GM23338 (cell line): ENCODE results near the gene TUBA1B. TPM values are rescaled to one million over a fixed set of nuclear protein-coding genes. Genes with fewer than 3 reads are reported as not detected.

Experiments used
- ATAC-seq: fragments of 200-7000 bp; cut with Tn5 transposase; 3 replicates; pipeline ENCODE4 v1.9.1; 2020
- DNase-seq: peaks from one replicate; pipeline ENCODE4 v3.0.0-alpha.2; 2015; ENCODE audit warnings: low spot score
- H2AFZ ChIP-seq: fragments of 200-600 bp; sonication (generic); 2 replicates; pipeline ENCODE4 v1.8.0; 2016; ENCODE audit warnings: antibody characterized with exemption, mild to moderate bottlenecking, moderate library complexity
- H3F3A ChIP-seq: fragments of 200-600 bp; sonication (generic); replicated peaks from 2 replicates; pipeline ENCODE4 v1.8.0; 2017; ENCODE audit warnings: antibody characterized with exemption, mixed run types, low read depth
- H3K27ac ChIP-seq: fragments of 200-600 bp; sonication (generic); 2 replicates; pipeline ENCODE4 v1.6.1; 2016; ENCODE audit warnings: low read depth
- H3K27me3 ChIP-seq: fragments of 200-600 bp; sonication (generic); 2 replicates; pipeline ENCODE4 v1.8.0; 2016; ENCODE audit warnings: mild to moderate bottlenecking, mixed run types, moderate library complexity; ENCODE audit not compliant: insufficient read depth
- H3K36me3 ChIP-seq: fragments of 200-600 bp; sonication (generic); 2 replicates; pipeline ENCODE4 v1.8.0; 2016; ENCODE audit warnings: mild to moderate bottlenecking; ENCODE audit not compliant: insufficient read depth
- H3K4me1 ChIP-seq: fragments of 200-600 bp; sonication (generic); 2 replicates; pipeline ENCODE4 v1.8.0; 2016; ENCODE audit warnings: mild to moderate bottlenecking, moderate library complexity; ENCODE audit not compliant: insufficient read depth
- H3K4me2 ChIP-seq: fragments of 200-600 bp; sonication (generic); 2 replicates; pipeline ENCODE4 v1.7.1; 2017; ENCODE audit warnings: mixed run types
- H3K4me3 ChIP-seq: fragments of 200-600 bp; sonication (generic); 2 replicates; pipeline ENCODE4 v1.6.1; 2016; ENCODE audit warnings: mixed run types
- H3K79me2 ChIP-seq: fragments of 200-600 bp; sonication (generic); replicated peaks from 2 replicates; pipeline ENCODE4 v1.8.0; 2017; ENCODE audit warnings: mild to moderate bottlenecking; ENCODE audit not compliant: insufficient read depth
- H3K9me2 ChIP-seq: fragments of 200-600 bp; sonication (generic); 2 replicates; pipeline ENCODE4 v1.8.0; 2017; ENCODE audit not compliant: insufficient read depth
- H4K20me1 ChIP-seq: fragments of 200-600 bp; sonication (generic); replicated peaks from 2 replicates; pipeline ENCODE4 v1.8.0; 2017; ENCODE audit warnings: mild to moderate bottlenecking; ENCODE audit not compliant: insufficient read depth
- H3K27ac Mint-ChIP-seq: 2 replicates; pipeline ENCODE4 v1.8.0; 2020; ENCODE audit warnings: inconsistent platforms, mild to moderate bottlenecking, moderate library complexity, mixed read lengths
- H3K27me3 Mint-ChIP-seq: 3 replicates; pipeline ENCODE4 v1.8.0; 2022; ENCODE audit warnings: low read depth, mild to moderate bottlenecking, moderate library complexity, mixed read lengths, inconsistent platforms; ENCODE audit not compliant: insufficient read depth, poor library complexity
- H3K36me3 Mint-ChIP-seq: 3 replicates; pipeline ENCODE4 v1.8.0; 2021; ENCODE audit warnings: low read depth, mild to moderate bottlenecking, inconsistent platforms, moderate library complexity, mixed read lengths
- H3K4me1 Mint-ChIP-seq: 3 replicates; pipeline ENCODE4 v1.8.0; 2020; ENCODE audit warnings: mild to moderate bottlenecking, inconsistent platforms, mixed read lengths
- H3K4me3 Mint-ChIP-seq: 3 replicates; pipeline ENCODE4 v1.8.0; 2021; ENCODE audit warnings: moderate library complexity, mild to moderate bottlenecking, inconsistent platforms, mixed read lengths
- H3K9me3 Mint-ChIP-seq: 3 replicates; pipeline ENCODE4 v1.8.0; 2020; ENCODE audit warnings: moderate library complexity, mild to moderate bottlenecking, inconsistent platforms, mixed read lengths
- CREB1 ChIP-seq: fragments of 250-450 bp; sonication (Bioruptor Pico); IDR thresholded peaks from 2 replicates; pipeline ENCODE4 v1.5.0; 2020; ENCODE audit warnings: low read depth, mild to moderate bottlenecking, moderate library complexity
- ETS1 ChIP-seq: IDR thresholded peaks from 2 replicates; pipeline ENCODE4 v1.6.1; 2016; ENCODE audit warnings: antibody characterized with exemption
- EZH2 ChIP-seq: fragments of 200-600 bp; sonication (generic); IDR thresholded peaks from one replicate; pipeline ENCODE4 v1.8.0; 2017; ENCODE audit warnings: antibody characterized with exemption, mild to moderate bottlenecking, low read depth; ENCODE audit not compliant: unreplicated experiment
- EZH2phosphoT487 ChIP-seq: fragments of 200-600 bp; sonication (generic); IDR thresholded peaks from one replicate; pipeline ENCODE4 v1.8.1; 2018; ENCODE audit warnings: antibody characterized with exemption; ENCODE audit not compliant: unreplicated experiment
- JUNB ChIP-seq: IDR thresholded peaks from one replicate; pipeline ENCODE4 v1.6.1; 2016; ENCODE audit warnings: antibody characterized with exemption; ENCODE audit not compliant: unreplicated experiment
- NANOG ChIP-seq: IDR thresholded peaks from 2 replicates; pipeline ENCODE4 v1.6.1; 2016; ENCODE audit warnings: antibody characterized with exemption, borderline replicate concordance
- POLR2AphosphoS5 ChIP-seq: IDR thresholded peaks from 2 replicates; pipeline ENCODE4 v1.6.1; 2016; ENCODE audit warnings: antibody characterized with exemption, low read depth
- ZNF114 ChIP-seq: fragments of 250-450 bp; sonication (Bioruptor Pico); IDR thresholded peaks from 2 replicates; pipeline ENCODE4 v1.5.0; 2020; ENCODE audit warnings: mild to moderate bottlenecking, moderate library complexity
- ZNF331 ChIP-seq: fragments of 250-450 bp; sonication (Bioruptor Pico); IDR thresholded peaks from 2 replicates; pipeline ENCODE4 v1.5.0; 2020; ENCODE audit warnings: low read depth, mild to moderate bottlenecking, moderate library complexity
- ZNF462 ChIP-seq: fragments of 250-450 bp; sonication (Bioruptor Pico); IDR thresholded peaks from 2 replicates; pipeline ENCODE4 v1.5.0; 2020; ENCODE audit warnings: mild to moderate bottlenecking, moderate library complexity
- polyA plus RNA-seq: library from polyadenylated mRNA; unstranded; fragments of >200 nt; fragmentation: Nextera tagmentation; extraction: Ambion mirVana; gene quantifications from 2 replicates; pipeline ENCODE4 v1.2.1, GENCODE V29; 2016
- total RNA-seq: library from RNA; depleted of rRNA; stranded (reverse); fragments of >200 nt; shearing (Covaris generic); gene quantifications from 2 replicates; pipeline ENCODE4 v1.2.3, GENCODE V29; 2014
- TF ChIP-seq, protein P1 (sequence below): IDR thresholded peaks from one replicate; pipeline ENCODE4 v1.6.1; 2018; ENCODE audit warnings: antibody characterized with exemption; ENCODE audit not compliant: unreplicated experiment

Gene TUBA1B
- total and polyA plus RNA-seq, 2 experiments from 2014 or later: 1,116 to 2,718 TPM

DNA sequence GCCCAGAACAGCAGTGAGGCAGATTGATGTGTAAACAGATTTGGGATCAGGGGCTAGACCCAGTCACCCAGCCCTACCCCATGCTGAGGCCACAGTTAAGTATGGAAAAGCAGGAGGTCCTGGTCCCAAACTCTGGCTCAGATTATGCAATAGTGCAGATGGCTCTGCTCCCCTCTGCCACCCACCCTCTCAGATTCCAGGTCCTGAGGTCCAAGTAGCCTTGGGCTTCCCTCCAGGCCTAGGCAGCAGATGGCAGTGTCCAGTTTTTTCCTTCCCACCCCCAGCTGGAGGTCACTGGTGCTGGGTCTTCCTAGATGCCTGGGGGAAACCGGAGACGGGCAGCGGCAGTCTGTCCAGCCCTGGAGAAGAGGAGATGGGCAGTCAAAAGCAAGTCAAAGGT, 33.8 kb downstream of the TUBA1B start (continued):
- TF ChIP-seq, protein P1, sequence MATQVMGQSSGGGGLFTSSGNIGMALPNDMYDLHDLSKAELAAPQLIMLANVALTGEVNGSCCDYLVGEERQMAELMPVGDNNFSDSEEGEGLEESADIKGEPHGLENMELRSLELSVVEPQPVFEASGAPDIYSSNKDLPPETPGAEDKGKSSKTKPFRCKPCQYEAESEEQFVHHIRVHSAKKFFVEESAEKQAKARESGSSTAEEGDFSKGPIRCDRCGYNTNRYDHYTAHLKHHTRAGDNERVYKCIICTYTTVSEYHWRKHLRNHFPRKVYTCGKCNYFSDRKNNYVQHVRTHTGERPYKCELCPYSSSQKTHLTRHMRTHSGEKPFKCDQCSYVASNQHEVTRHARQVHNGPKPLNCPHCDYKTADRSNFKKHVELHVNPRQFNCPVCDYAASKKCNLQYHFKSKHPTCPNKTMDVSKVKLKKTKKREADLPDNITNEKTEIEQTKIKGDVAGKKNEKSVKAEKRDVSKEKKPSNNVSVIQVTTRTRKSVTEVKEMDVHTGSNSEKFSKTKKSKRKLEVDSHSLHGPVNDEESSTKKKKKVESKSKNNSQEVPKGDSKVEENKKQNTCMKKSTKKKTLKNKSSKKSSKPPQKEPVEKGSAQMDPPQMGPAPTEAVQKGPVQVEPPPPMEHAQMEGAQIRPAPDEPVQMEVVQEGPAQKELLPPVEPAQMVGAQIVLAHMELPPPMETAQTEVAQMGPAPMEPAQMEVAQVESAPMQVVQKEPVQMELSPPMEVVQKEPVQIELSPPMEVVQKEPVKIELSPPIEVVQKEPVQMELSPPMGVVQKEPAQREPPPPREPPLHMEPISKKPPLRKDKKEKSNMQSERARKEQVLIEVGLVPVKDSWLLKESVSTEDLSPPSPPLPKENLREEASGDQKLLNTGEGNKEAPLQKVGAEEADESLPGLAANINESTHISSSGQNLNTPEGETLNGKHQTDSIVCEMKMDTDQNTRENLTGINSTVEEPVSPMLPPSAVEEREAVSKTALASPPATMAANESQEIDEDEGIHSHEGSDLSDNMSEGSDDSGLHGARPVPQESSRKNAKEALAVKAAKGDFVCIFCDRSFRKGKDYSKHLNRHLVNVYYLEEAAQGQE: no peak
- TF ChIP-seq JUNB: no peak
- no peak for TF ChIP-seq ZNF114
- TF ChIP-seq CREB1 (CRISPR knock-in tag): no peak
- no peak for TF ChIP-seq POLR2AphosphoS5
- TF ChIP-seq NANOG: no peak
- no peak for TF ChIP-seq EZH2phosphoT487

GRCh38 chr12:49094975-49095365, 36.2 kb downstream of the TUBA1B start:
- peaks cover 11% of the 10 kb centered on the region; the same call in 1 of the 2 replicates for H3F3A ChIP-seq
- Mint-ChIP-seq H3K4me3 (peak overlapping the region; percentile 59), H3K4me1 (peaks cover 46% of the 10 kb centered on the region), H3K27ac (no peak overlapping the region), H3K27me3 (peaks cover 62% of the 10 kb centered on the region), H3K36me3 (peaks cover 18% of the 10 kb centered on the region), H3K9me3 (no peaks in the 10 kb centered on the region)
- H3K9me2 ChIP-seq: no peaks in the 10 kb centered on the region
- ATAC-seq (no peak), DNase-seq (no peak)
- peak overlapping the region; percentile 94 for H3K4me2 ChIP-seq
- H3K4me1 ChIP-seq: peaks cover 35% of the 10 kb centered on the region
- H3K36me3 ChIP-seq: no peaks in the 10 kb centered on the region
- no peaks in the 10 kb centered on the region for H3K79me2 ChIP-seq
- peak overlapping the region; percentile 58 for H3K4me3 ChIP-seq
- H4K20me1 ChIP-seq: peaks cover 17% of the 10 kb centered on the region
- H3K27ac ChIP-seq: no peak overlapping the region
- H3K27me3 ChIP-seq: peaks cover 65% of the 10 kb centered on the region
- no peak overlapping the region for H2AFZ ChIP-seq
- TF ChIP-seq ETS1: no peak
- no peak for TF ChIP-seq NANOG
- no peak for TF ChIP-seq EZH2phosphoT487
- no peak for TF ChIP-seq ZNF331 (CRISPR knock-in tag)
- TF ChIP-seq, protein P1: no peak
- no peak for TF ChIP-seq CREB1 (CRISPR knock-in tag)
- no peak for TF ChIP-seq EZH2
- TF ChIP-seq POLR2AphosphoS5: no peak
- no peak for TF ChIP-seq JUNB
- no peak for TF ChIP-seq ZNF462 (CRISPR knock-in tag)
